SK-N-SH (cell line): Measurements from ENCODE around the gene STX18. TPM values are rescaled to one million over a fixed set of nuclear protein-coding genes. Genes with fewer than 3 reads are reported as not detected.

Source experiments
- CTCF ChIA-PET: fragments of 300-600, 350-600 bp; formaldehyde crosslinking; extraction: SDS; loops from one replicate; lab custom pipeline; 2021; lab: Yijun Ruan, JAX
- POLR2A ChIA-PET: fragments of 350-600 bp; sonication (Branson Sonifier 250); formaldehyde crosslinking; extraction: SDS; loops from one replicate; lab custom pipeline; 2020; ENCODE audit warnings: antibody characterized with exemption, inconsistent platforms; lab: Yijun Ruan, JAX
- DNase-seq: peaks from one replicate; pipeline ENCODE4 v3.0.0; 2012
- H2AFZ ChIP-seq: fragments of 200-600 bp; sonication (generic); 2 replicates; pipeline ENCODE4 v1.8.1; 2016; ENCODE audit warnings: antibody characterized with exemption, mild to moderate bottlenecking, low read depth
- H3F3A ChIP-seq: fragments of 200-600 bp; sonication (generic); replicated peaks from 2 replicates; pipeline ENCODE3; 2016; ENCODE audit warnings: antibody characterized with exemption, mild to moderate bottlenecking; ENCODE audit not compliant: insufficient read depth
- H3K27ac ChIP-seq, 2 experiments: fragments of 200-500 bp in 1 of 2; fragments of 200-600 bp in 1 of 2; sonication (Bioruptor generic) in 1 of 2; sonication (generic), shearing (Covaris generic) in 1 of 2; 2 replicates each; pipeline versions ENCODE4 v1.5.1 to v1.6.1; 2014 to 2016; ENCODE audit warnings: low read depth in 2 of 2, inconsistent platforms in 1 of 2, low read length in 1 of 2, mild to moderate bottlenecking in 1 of 2, mixed read lengths in 1 of 2
- H3K27me3 ChIP-seq: fragments of 200-600 bp; sonication (generic), shearing (Covaris generic); 2 replicates; pipeline ENCODE4 v1.6.1; 2016; ENCODE audit warnings: mixed run types; ENCODE audit not compliant: insufficient read depth
- H3K36me3 ChIP-seq, 2 experiments: fragments of 200-500 bp in 1 of 2; fragments of 200-600 bp in 1 of 2; sonication (Bioruptor generic) in 1 of 2; sonication (generic) in 1 of 2; replicated peaks in 1 of 2; 2 replicates each; pipeline versions ENCODE3 to v1.5.1; 2014 to 2016; ENCODE audit warnings: low read length in 1 of 2, mild to moderate bottlenecking in 1 of 2; ENCODE audit not compliant: insufficient read depth in 2 of 2, control insufficient read depth in 1 of 2
- H3K4me1 ChIP-seq, 2 experiments: fragments of 200-500 bp in 1 of 2; fragments of 200-600 bp in 1 of 2; sonication (Bioruptor generic) in 1 of 2; sonication (generic), shearing (Covaris generic) in 1 of 2; 2 replicates each; pipeline versions ENCODE4 v1.5.1 to v1.6.1; 2014 to 2016; ENCODE audit warnings: low read depth in 1 of 2, low read length in 1 of 2, mixed run types in 1 of 2; ENCODE audit not compliant: insufficient read depth in 2 of 2, control insufficient read depth in 1 of 2
- H3K4me2 ChIP-seq: fragments of 200-600 bp; sonication (generic), shearing (Covaris generic); 2 replicates; pipeline ENCODE4 v1.6.1; 2017; ENCODE audit warnings: mixed run types
- H3K4me3 ChIP-seq, 2 experiments: fragments of 200-500 bp in 1 of 2; fragments of 200-600 bp in 1 of 2; sonication (Bioruptor generic) in 1 of 2; sonication (generic), shearing (Covaris generic) in 1 of 2; 2 replicates each; pipeline versions ENCODE4 v1.5.1 to v1.8.1; 2014 to 2016; ENCODE audit warnings: low read depth in 2 of 2, inconsistent platforms in 1 of 2, low read length in 1 of 2, mild to moderate bottlenecking in 1 of 2, mixed read lengths in 1 of 2, moderate library complexity in 1 of 2
- H3K79me2 ChIP-seq: fragments of 200-600 bp; sonication (generic); 2 replicates; pipeline ENCODE4 v1.8.1; 2017; ENCODE audit warnings: mild to moderate bottlenecking; ENCODE audit not compliant: insufficient read depth
- H3K9ac ChIP-seq: fragments of 200-600 bp; sonication (generic); 2 replicates; pipeline ENCODE4 v1.6.1; 2017; ENCODE audit warnings: mixed run types
- H3K9me2 ChIP-seq: fragments of 200-600 bp; sonication (generic); 2 replicates; pipeline ENCODE4 v1.6.1; 2017; ENCODE audit warnings: mixed run types
- H3K9me3 ChIP-seq: fragments of 200-600 bp; sonication (generic); 2 replicates; pipeline ENCODE4 v1.6.1; 2017; ENCODE audit warnings: mixed run types, mild to moderate bottlenecking, moderate library complexity
- H4K20me1 ChIP-seq: fragments of 200-600 bp; sonication (generic); 2 replicates; pipeline ENCODE4 v1.6.1; 2017; ENCODE audit warnings: mild to moderate bottlenecking, mixed run types; ENCODE audit not compliant: insufficient read depth
- EP300 ChIP-seq, 2 experiments: IDR thresholded peaks; 2 replicates each; pipeline versions ENCODE4 v1.4.0 to v1.6.1; 2012; ENCODE audit warnings: borderline replicate concordance in 1 of 2, low read depth in 1 of 2, low read length in 1 of 2
- FOSL2 ChIP-seq: IDR thresholded peaks from 2 replicates; pipeline ENCODE4 v1.4.0; 2012; ENCODE audit warnings: low read depth, mild to moderate bottlenecking, moderate library complexity, borderline replicate concordance
- FOXJ3 ChIP-seq: sonication (generic); formaldehyde crosslinking; IDR thresholded peaks from 2 replicates; pipeline ENCODE4 v1.5.1; 2020; ENCODE audit warnings: mild to moderate bottlenecking, missing genetic modification reagents
- GABPA ChIP-seq: IDR thresholded peaks from 2 replicates; pipeline ENCODE4 v1.4.0; 2012; ENCODE audit warnings: low read depth, mild to moderate bottlenecking
- JUND ChIP-seq: IDR thresholded peaks from 2 replicates; pipeline ENCODE4 v1.4.0; 2012
- NFIC ChIP-seq: IDR thresholded peaks from 2 replicates; pipeline ENCODE4 v1.4.0; 2012; ENCODE audit warnings: borderline replicate concordance
- NRF1 ChIP-seq: IDR thresholded peaks from 2 replicates; pipeline ENCODE4 v1.6.1; 2012; ENCODE audit warnings: low read depth, mild to moderate bottlenecking, low read length
- RCOR1 ChIP-seq: fragments of 150-350 bp; IDR thresholded peaks from 2 replicates; pipeline ENCODE4 v1.6.1; 2017; ENCODE audit warnings: antibody characterized with exemption, low read length
- SMC3 ChIP-seq: IDR thresholded peaks from 2 replicates; pipeline ENCODE4 v1.6.1; 2012; ENCODE audit warnings: low read depth, low read length, improper control_type of control experiment
- TCF12 ChIP-seq: IDR thresholded peaks from 2 replicates; pipeline ENCODE4 v1.4.0; 2012
- WGBS: methylation state at CpG from one replicate; pipeline ENCODE4 v1.1.6; 2017; ENCODE audit warnings: low lambda C conversion rate; 5-methylcytosine and 5-hydroxymethylcytosine counted together
- polyA plus RNA-seq, 3 experiments: library from polyadenylated mRNA; depleted of rRNA; stranded (reverse); fragments of >200 nt; gene quantifications; 2 replicates each; pipeline ENCODE4 v1.2.3, GENCODE V29; 2012
- TF ChIP-seq, protein P1 (sequence below): IDR thresholded peaks from 2 replicates; pipeline ENCODE4 v1.4.0; 2012; ENCODE audit warnings: low read depth

Gene STX18
- polyA plus RNA-seq, 1 of the 3 experiments (the other 2 are of a cell fraction), result 17.3 TPM

GRCh38 chr4:4501679-4502078 is 40.2 kb downstream of the STX18 start:
- Histone ChIP-seq H3K9me3 (no peaks in the 10 kb centered on the region), H2AFZ (no peak overlapping the region), H3K9me2 (no peaks in the 10 kb centered on the region), H3K4me1 (peaks cover 0 to 9% of the 10 kb centered on the region in 2 experiments; a peak in 2 of 4 replicates), H3K27ac (peak overlapping the region in 1 of 2 experiments; percentile 22; a peak in 1 of 4 replicates), H3F3A (no peaks in the 10 kb centered on the region), H3K36me3 (peaks cover 0 to 3% of the 10 kb centered on the region in 2 experiments), H3K4me3 (no peak overlapping the region), H3K79me2 (peaks cover 22% of the 10 kb centered on the region; the same call in 1 of the 2 replicates), H3K27me3 (no peaks in the 10 kb centered on the region), H3K9ac (no peak overlapping the region), H4K20me1 (no peaks in the 10 kb centered on the region; the same call in 1 of the 2 replicates), H3K4me2 (no peak overlapping the region)
- ChIA-PET CTCF (interaction anchor here (2.5 to 4.4 kb wide), 2 partner anchors 13 to 18 kb away, joined by 19 to 25 read pairs; no protein-coding TSS in a partner anchor), POLR2A (no interaction called here)
- 86% methylated on average over 2 of the region's 2 CpGs for WGBS
- no peak for TF ChIP-seq FOXJ3 (CRISPR knock-in tag)
- TF ChIP-seq EP300 (IDR thresholded peaks at IDR 0.05; ENCODE audit: borderline replicate concordance in 1 of 2, low read depth in 1 of 2, low read length in 1 of 2), result peak in 1 of 2 experiments; percentile 43; a peak in 1 of 4 replicates
- TF ChIP-seq RCOR1, result peak; percentile 64; the same call in 1 of the 2 replicates
- DNase-seq, result peak; percentile 19

DNA sequence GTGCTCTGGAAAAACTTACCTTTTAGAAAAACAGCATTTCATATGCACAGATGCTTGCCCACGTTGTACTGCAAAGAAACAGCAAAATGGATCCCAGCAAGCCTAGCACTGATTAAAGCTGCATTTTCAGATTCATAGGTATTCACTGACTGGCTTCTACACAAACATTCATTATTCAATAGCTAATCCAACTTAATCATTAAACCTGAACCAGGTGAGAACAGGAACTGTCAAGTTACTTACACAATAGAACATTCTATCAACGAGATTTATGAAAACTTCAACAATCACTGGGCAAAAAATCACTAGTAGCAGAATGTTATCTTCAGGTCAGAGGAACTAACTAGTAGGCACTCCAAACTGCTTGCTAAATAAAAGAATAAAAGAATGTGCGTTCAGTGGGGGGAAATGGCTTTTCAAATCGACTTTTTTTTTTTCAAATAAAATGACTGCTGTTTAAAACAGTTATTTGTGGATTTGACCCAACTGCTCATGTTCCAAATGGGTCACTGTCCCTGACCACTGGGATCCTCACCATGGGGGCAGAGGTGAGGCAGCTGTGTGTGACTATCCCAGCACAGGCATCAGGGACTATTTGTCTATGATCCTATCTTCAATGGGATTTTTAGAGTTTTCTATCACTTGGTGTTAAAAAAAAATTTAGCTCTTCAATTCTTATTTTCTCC is 42.3 kb downstream of the STX18 start:
- Histone ChIP-seq H3K9me2 (no peaks in the 10 kb centered on the region), H3K4me3 (no peak overlapping the region), H3K79me2 (peaks cover 22% of the 10 kb centered on the region; the same call in 1 of the 2 replicates), H3K9ac (no peak overlapping the region), H3K4me1 (peaks cover 0 to 9% of the 10 kb centered on the region in 2 experiments; a peak in 2 of 4 replicates), H3K27ac (no peak overlapping the region), H4K20me1 (no peaks in the 10 kb centered on the region; the same call in 1 of the 2 replicates), H3F3A (no peaks in the 10 kb centered on the region), H3K4me2 (no peak overlapping the region), H3K27me3 (no peaks in the 10 kb centered on the region), H3K36me3 (no peaks in the 10 kb centered on the region), H3K9me3 (no peaks in the 10 kb centered on the region), H2AFZ (no peak overlapping the region)
- DNase-seq, result no peak
- ChIA-PET POLR2A (no interaction called here), CTCF (interaction anchor here (1.1 to 2.7 kb wide), 4 partner anchors 8 to 19 kb away, joined by 3 to 18 read pairs (median 6); no protein-coding TSS in a partner anchor)
- 92% methylated on average over 4 of the region's 4 CpGs for whole genome bisulfite sequencing
- TF ChIP-seq EP300 (IDR thresholded peaks at IDR 0.05; ENCODE audit: borderline replicate concordance in 1 of 2, low read depth in 1 of 2, low read length in 1 of 2) (no peak), NRF1 (no peak), FOSL2 (no peak), GABPA (no peak), SMC3 (no peak), TCF12 (no peak), NFIC (no peak), JUND (no peak)
- TF ChIP-seq, protein P1, sequence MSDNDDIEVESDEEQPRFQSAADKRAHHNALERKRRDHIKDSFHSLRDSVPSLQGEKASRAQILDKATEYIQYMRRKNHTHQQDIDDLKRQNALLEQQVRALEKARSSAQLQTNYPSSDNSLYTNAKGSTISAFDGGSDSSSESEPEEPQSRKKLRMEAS, result no peak
